ENCODE results near the gene CCDC124. TPM values are rescaled to one million over a fixed set of nuclear protein-coding genes. Genes with fewer than 3 reads are reported as not detected.
"Not testable (repeated sequence)": the region's sequence is repeated elsewhere in the genome, so short reads cannot be mapped to it uniquely, and the experiment has no call there.

Gene CCDC124
- 10 to 100 TPM; 20.6 to 45.3 (median 30.7) TPM for total RNA-seq
- long read RNA-seq, transcript CCDC124-201 (5 exons, 938 nt): major isoform, 5 of 8 reads
- long read RNA-seq, partial matches to known transcripts: 3 of 8 reads
- long read RNA-seq, other reads (novel, unspliced or antisense): 0 of 8 reads

- TF ChIP-seq POLR2A (IDR thresholded peaks at IDR 0.05): peak; percentile 76
- TF ChIP-seq, protein P1, sequence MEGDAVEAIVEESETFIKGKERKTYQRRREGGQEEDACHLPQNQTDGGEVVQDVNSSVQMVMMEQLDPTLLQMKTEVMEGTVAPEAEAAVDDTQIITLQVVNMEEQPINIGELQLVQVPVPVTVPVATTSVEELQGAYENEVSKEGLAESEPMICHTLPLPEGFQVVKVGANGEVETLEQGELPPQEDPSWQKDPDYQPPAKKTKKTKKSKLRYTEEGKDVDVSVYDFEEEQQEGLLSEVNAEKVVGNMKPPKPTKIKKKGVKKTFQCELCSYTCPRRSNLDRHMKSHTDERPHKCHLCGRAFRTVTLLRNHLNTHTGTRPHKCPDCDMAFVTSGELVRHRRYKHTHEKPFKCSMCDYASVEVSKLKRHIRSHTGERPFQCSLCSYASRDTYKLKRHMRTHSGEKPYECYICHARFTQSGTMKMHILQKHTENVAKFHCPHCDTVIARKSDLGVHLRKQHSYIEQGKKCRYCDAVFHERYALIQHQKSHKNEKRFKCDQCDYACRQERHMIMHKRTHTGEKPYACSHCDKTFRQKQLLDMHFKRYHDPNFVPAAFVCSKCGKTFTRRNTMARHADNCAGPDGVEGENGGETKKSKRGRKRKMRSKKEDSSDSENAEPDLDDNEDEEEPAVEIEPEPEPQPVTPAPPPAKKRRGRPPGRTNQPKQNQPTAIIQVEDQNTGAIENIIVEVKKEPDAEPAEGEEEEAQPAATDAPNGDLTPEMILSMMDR (IDR thresholded peaks at IDR 0.05): peak; percentile 84 to 91 (median 88)
- ATAC-seq: peak; percentile 97 to 99 (median 98)
- WGBS (ENCODE audit: insufficient coverage, low coverage, low lambda C conversion rate, missing lambda C conversion rate): under 1% methylated on average over 58 of the region's 64 CpGs
These were observed at the start of gene CCDC124 for GRCh38 chr19:17932485-17933338. Gene CCDC124, plus strand, starts transcription at chr19:17933015. Its CDS starts 3,406 bp downstream, at chr19:17936421.

GRCh38 chr19:17883627-17884410, 49.0 kb upstream of the CCDC124 start:
- no peak overlapping the region for H3K27ac ChIP-seq

More at GRCh38 chr19:17932485-17933338, at the start of gene CCDC124:
- DNase-seq: peak; percentile 92 to 94 (median 92)
- peaks cover 0 to 11% (median 3%) of the 10 kb centered on the region in 4 donors for H3K4me1 ChIP-seq
- no peaks in the 10 kb centered on the region for H3K36me3 ChIP-seq
- no peaks in the 10 kb centered on the region for H3K27me3 ChIP-seq
- intact Hi-C loops (cut with DNase I): loop anchor here in 1 of 2 donors (5.0 kb wide), 1 partner anchor 60 kb away; the partner anchor contains the start of gene SLC5A5
- peak within 1 kb of the TSS; percentile 67 to 89 (median 80) for H3K4me3 ChIP-seq
- H3K27ac ChIP-seq: peak within 1 kb of the TSS; percentile 81 to 88 (median 84)
- H3K9me3 ChIP-seq: no peaks in the 10 kb centered on the region

GRCh38 chr19:17886515-17886914, 46.3 kb upstream of the CCDC124 start:
- Histone ChIP-seq H3K27ac (no peak overlapping the region), H3K4me1 (no peaks in the 10 kb centered on the region), H3K36me3 (no peaks in the 10 kb centered on the region), H3K4me3 (no peak overlapping the region), H3K27me3 (no peaks in the 10 kb centered on the region), H3K9me3 (no peaks in the 10 kb centered on the region)
- TF ChIP-seq, protein P1 (IDR thresholded peaks at IDR 0.05): no peak
- no peak for TF ChIP-seq POLR2A (IDR thresholded peaks at IDR 0.05)
- intact Hi-C loops (cut with DNase I): no loop called here
- no peak for DNase-seq
- ATAC-seq: no peak
- WGBS (ENCODE audit: insufficient coverage, low coverage, low lambda C conversion rate, missing lambda C conversion rate): 58% methylated on average over 7 of the region's 7 CpGs

More at GRCh38 chr19:17883627-17884410, 49.0 kb upstream of the CCDC124 start:
- Histone ChIP-seq H3K36me3 (no peaks in the 10 kb centered on the region), H3K27me3 (no peaks in the 10 kb centered on the region), H3K4me3 (no peak overlapping the region), H3K4me1 (no peaks in the 10 kb centered on the region), H3K9me3 (no peaks in the 10 kb centered on the region)
- intact Hi-C loops (cut with DNase I): no loop called here
- TF ChIP-seq, protein P1 (IDR thresholded peaks at IDR 0.05): no peak
- TF ChIP-seq POLR2A (IDR thresholded peaks at IDR 0.05): no peak
- 78% methylated on average over 5 of the region's 33 CpGs for WGBS (ENCODE audit: insufficient coverage, low coverage, low lambda C conversion rate, missing lambda C conversion rate)
- DNase-seq: no peak
- peak in 1 of 4 donors; percentile 39 for ATAC-seq

- H3K9me3 ChIP-seq; H3K27me3 ChIP-seq; H3K27ac ChIP-seq; H3K4me3 ChIP-seq; intact Hi-C loops (cut with DNase I); ATAC-seq; DNase-seq; H3K4me1 ChIP-seq; H3K36me3 ChIP-seq: not testable (repeated sequence)
- 66% methylated on average over 4 of the region's 4 CpGs for WGBS (ENCODE audit: insufficient coverage, low coverage, low lambda C conversion rate, missing lambda C conversion rate)
These were observed 45.6 kb upstream of the CCDC124 start for GRCh38 chr19:17887221-17887620.

Measured in right lobe of liver (tissue), 6 donors.